H1 (cell line): ENCODE measurements around the gene OR12D1. TPM values are rescaled to one million over a fixed set of nuclear protein-coding genes. Genes with fewer than 3 reads are reported as not detected.

Source experiments
- CTCF ChIA-PET: fragments of 300-600 bp; sonication (Branson Sonifier 250); formaldehyde crosslinking; loops from one replicate; lab custom pipeline; 2021; ENCODE audit not compliant: partially characterized antibody; lab: Charles Lee
- POLR2A ChIA-PET: fragments of 300-600 bp; sonication (Branson Sonifier 250); formaldehyde crosslinking; loops from one replicate; lab custom pipeline; 2021; ENCODE audit warnings: inconsistent platforms; ENCODE audit not compliant: partially characterized antibody; lab: Charles Lee
- DNase-seq, 2 experiments: peaks; one replicate each; pipeline versions ENCODE4 v3.0.0 to v3.0.0-alpha.2; 2010 to 2022; ENCODE audit warnings: low spot score in 2 of 2, low read depth in 1 of 2, mixed read lengths in 1 of 2
- FAIRE-seq: peaks from 2 replicates; lab custom pipeline; 2011; peaks lifted over from hg19 to GRCh38; lab: Jason Lieb, UNC
- H2AFZ ChIP-seq: 2 replicates; pipeline ENCODE4 v1.8.1; 2012; ENCODE audit warnings: low read length, inconsistent platforms
- H2AK5ac ChIP-seq: 2 replicates; pipeline ENCODE4 v1.6.1; 2013; ENCODE audit warnings: low read depth, low read length
- H2BK120ac ChIP-seq: replicated peaks from 2 replicates; pipeline ENCODE3; 2013; ENCODE audit warnings: low read depth, low read length, inconsistent platforms
- H2BK12ac ChIP-seq: 2 replicates; pipeline ENCODE4 v1.6.1; 2013; ENCODE audit warnings: low read depth, low read length
- H2BK15ac ChIP-seq: 2 replicates; pipeline ENCODE4 v1.6.1; 2013; ENCODE audit warnings: low read length
- H2BK20ac ChIP-seq: 2 replicates; pipeline ENCODE4 v1.6.1; 2013; ENCODE audit warnings: low read length
- H2BK5ac ChIP-seq: 2 replicates; pipeline ENCODE4 v1.6.1; 2013; ENCODE audit warnings: low read depth, low read length
- H3K14ac ChIP-seq: 2 replicates; pipeline ENCODE4 v1.6.1; 2013; ENCODE audit warnings: inconsistent platforms; ENCODE audit not compliant: insufficient read length
- H3K18ac ChIP-seq: 2 replicates; pipeline ENCODE4 v1.6.1; 2013; ENCODE audit warnings: low read length; ENCODE audit errors: extremely low read depth
- H3K23ac ChIP-seq: 2 replicates; pipeline ENCODE4 v1.6.1; 2013; ENCODE audit warnings: inconsistent platforms; ENCODE audit not compliant: insufficient read length
- H3K23me2 ChIP-seq: 2 replicates; pipeline ENCODE4 v1.6.1; 2013; ENCODE audit warnings: low read depth, low read length
- H3K27ac ChIP-seq: 2 replicates; pipeline ENCODE4 v1.6.1; 2011; ENCODE audit warnings: low read depth, low read length, inconsistent platforms
- H3K27me3 ChIP-seq, 4 experiments: replicated peaks in 1 of 4; 1 replicate in 1 of 4; 2 replicates in 3 of 4; pipeline versions ENCODE4 v1.6.1 to v1.8.1; 2011 to 2013; ENCODE audit warnings: low read length in 3 of 4, mild to moderate bottlenecking in 3 of 4, inconsistent platforms in 2 of 4, mixed read lengths in 2 of 4, moderate library complexity in 1 of 4; ENCODE audit not compliant: control insufficient read depth in 3 of 4, insufficient read depth in 3 of 4; ENCODE audit errors: extremely low read depth in 1 of 4
- H3K36me3 ChIP-seq, 4 experiments: 2 replicates each; pipeline versions ENCODE4 v1.6.1 to v1.8.1; 2011 to 2013; ENCODE audit warnings: mild to moderate bottlenecking in 4 of 4, low read length in 3 of 4, moderate library complexity in 2 of 4, control low read depth in 1 of 4, inconsistent platforms in 1 of 4; ENCODE audit not compliant: insufficient read depth in 4 of 4, control insufficient read depth in 2 of 4
- H3K4ac ChIP-seq: replicated peaks from 2 replicates; pipeline ENCODE3; 2013; ENCODE audit warnings: low read length, low read depth, mixed read lengths, inconsistent platforms; ENCODE audit not compliant: insufficient read length
- H3K4me1 ChIP-seq, 4 experiments: replicated peaks in 1 of 4; 1 replicate in 1 of 4; 2 replicates in 3 of 4; pipeline versions ENCODE4 v1.6.1 to v1.8.1; 2011 to 2013; ENCODE audit warnings: low read length in 3 of 4, inconsistent platforms in 2 of 4, mixed read lengths in 1 of 4; ENCODE audit not compliant: insufficient read depth in 4 of 4, control insufficient read depth in 3 of 4
- H3K4me2 ChIP-seq, 2 experiments: 2 replicates each; pipeline versions ENCODE4 v1.6.1 to v1.8.1; 2011 to 2013; ENCODE audit warnings: low read depth in 2 of 2, low read length in 2 of 2, control low read depth in 1 of 2, inconsistent platforms in 1 of 2, mild to moderate bottlenecking in 1 of 2; ENCODE audit not compliant: insufficient read depth in 1 of 2
- H3K4me3 ChIP-seq, 4 experiments: fragments of 200-600, 300-600 bp in 1 of 4; sonication (generic), shearing (Covaris generic), sonication (Bioruptor Twin) in 1 of 4; 2 replicates each; pipeline versions ENCODE4 v1.5.1 to v1.8.1; 2011 to 2016; ENCODE audit warnings: low read length in 4 of 4, low read depth in 3 of 4, control low read depth in 2 of 4, inconsistent platforms in 2 of 4, mild to moderate bottlenecking in 2 of 4, mixed read lengths in 1 of 4, moderate library complexity in 1 of 4; ENCODE audit not compliant: insufficient read depth in 2 of 4; ENCODE audit errors: extremely low read depth in 1 of 4
- H3K56ac ChIP-seq: replicated peaks from 2 replicates; pipeline ENCODE3; 2013; ENCODE audit warnings: low read depth, mild to moderate bottlenecking, mixed read lengths, low read length, inconsistent platforms; ENCODE audit not compliant: insufficient read length
- H3K79me1 ChIP-seq: 2 replicates; pipeline ENCODE4 v1.6.1; 2013; ENCODE audit warnings: low read depth, low read length, control low read depth
- H3K79me2 ChIP-seq, 2 experiments: 2 replicates each; pipeline versions ENCODE4 v1.6.1 to v1.8.1; 2012 to 2013; ENCODE audit warnings: low read length in 2 of 2, mild to moderate bottlenecking in 2 of 2, inconsistent platforms in 1 of 2; ENCODE audit not compliant: insufficient read depth in 2 of 2, control insufficient read depth in 1 of 2
- H3K9ac ChIP-seq, 4 experiments: replicated peaks in 1 of 4; 1 replicate in 1 of 4; 2 replicates in 3 of 4; pipeline versions ENCODE4 v1.6.1 to v1.8.1; 2011 to 2013; ENCODE audit warnings: low read depth in 3 of 4, low read length in 3 of 4, control low read depth in 2 of 4, mild to moderate bottlenecking in 2 of 4, moderate library complexity in 2 of 4, inconsistent platforms in 1 of 4; ENCODE audit errors: extremely low read depth in 1 of 4
- H3K9me3 ChIP-seq, 2 experiments: 2 replicates each; pipeline versions ENCODE4 v1.6.1 to v1.8.1; 2012 to 2013; ENCODE audit warnings: mild to moderate bottlenecking in 2 of 2, moderate library complexity in 2 of 2, control low read depth in 1 of 2, inconsistent platforms in 1 of 2, low read depth in 1 of 2, low read length in 1 of 2, mixed read lengths in 1 of 2; ENCODE audit not compliant: insufficient read depth in 2 of 2
- H4K20me1 ChIP-seq, 2 experiments: replicated peaks in 1 of 2; 2 replicates each; pipeline versions ENCODE3 to v1.8.1; 2011 to 2013; ENCODE audit warnings: inconsistent platforms in 2 of 2, low read length in 2 of 2, mild to moderate bottlenecking in 1 of 2; ENCODE audit not compliant: insufficient read depth in 2 of 2, control insufficient read depth in 1 of 2
- H4K5ac ChIP-seq: 2 replicates; pipeline ENCODE4 v1.6.1; 2013; ENCODE audit warnings: low read length, low read depth, mixed read lengths, inconsistent platforms; ENCODE audit not compliant: insufficient read length
- H4K8ac ChIP-seq: 2 replicates; pipeline ENCODE4 v1.8.0; 2013; ENCODE audit warnings: mild to moderate bottlenecking, moderate library complexity, low read length, inconsistent platforms; ENCODE audit not compliant: insufficient read depth; ENCODE audit errors: extremely low read depth
- H4K91ac ChIP-seq: replicated peaks from 2 replicates; pipeline ENCODE3; 2013; ENCODE audit warnings: low read length, mixed read lengths, inconsistent platforms; ENCODE audit not compliant: insufficient read length
- WGBS, 2 experiments: shearing (Covaris generic) in 1 of 2; methylation state at CpG; one replicate each; pipeline versions ENCODE4 v1.1.6 to v1.1.7; 2013 to 2015; ENCODE audit warnings: low lambda C conversion rate in 2 of 2, mixed read lengths in 2 of 2, inconsistent platforms in 1 of 2, low coverage in 1 of 2, missing lambda C conversion rate in 1 of 2; ENCODE audit not compliant: insufficient replicate concordance in 2 of 2, insufficient coverage in 1 of 2, insufficient read length in 1 of 2; ENCODE audit errors: extremely low coverage in 1 of 2, missing lambda C conversion rate in 1 of 2; 5-methylcytosine and 5-hydroxymethylcytosine counted together
- polyA plus RNA-seq, 7 experiments: library from polyadenylated mRNA; depleted of rRNA in 3 of 7; stranded (reverse) in 5 of 7; unstranded in 2 of 7; fragments of >200 nt in 5 of 7; fragments of 200-250 nt in 2 of 7; gene quantifications; 1 replicate in 5 of 7; 2 replicates in 1 of 7; 4 replicates in 1 of 7; pipeline versions ENCODE4 v1.2.1 to v1.2.3, GENCODE V29; 2011 to 2013; ENCODE audit warnings: missing spikeins in 2 of 7, mixed read lengths in 2 of 7
- total RNA-seq: library from RNA; stranded (reverse); fragmentation: NEBNext Ultra II Directional; extraction: Animal tissue kit (Norgen Biotek cat#: 25700); gene quantifications from 2 replicates; pipeline ENCODE4 v1.2.1, GENCODE V29; 2021
- TF ChIP-seq, protein P1 (sequence below): fragments of 300-600 bp; sonication (generic); IDR thresholded peaks from 2 replicates; pipeline ENCODE4 v1.7.1; 2012; ENCODE audit warnings: low read length, moderate library complexity, mild to moderate bottlenecking, inconsistent platforms; ENCODE audit not compliant: insufficient replicate concordance

Gene OR12D1
- total and polyA plus RNA-seq, 2 of the 8 experiments (the other 6 are each of a cell fraction or from before 2014, with no cell fraction given) = not detected

DNA sequence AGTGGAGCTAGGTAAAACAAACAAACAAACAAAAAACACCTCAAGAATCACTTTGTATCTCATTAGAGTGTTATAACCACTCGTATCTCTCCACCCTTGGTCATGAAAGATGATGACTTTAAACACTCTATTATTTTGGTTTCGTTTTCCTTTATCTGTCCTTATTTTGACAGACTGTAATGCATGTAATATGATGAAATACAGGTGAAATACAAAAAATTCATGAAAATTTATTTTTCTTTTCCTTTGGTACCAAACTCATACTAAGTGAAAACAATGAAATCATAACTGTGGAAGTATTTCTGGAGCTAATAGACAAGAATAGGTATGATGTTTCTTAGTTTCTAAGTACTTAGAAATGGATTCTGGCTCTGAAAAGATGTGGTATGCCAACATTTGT is 15.2 kb upstream of the OR12D1 start:
- H3K23ac ChIP-seq = no peak overlapping the region
- no peak overlapping the region for H3K9ac ChIP-seq
- no peak overlapping the region for H2AFZ ChIP-seq
- H4K91ac ChIP-seq = no peak overlapping the region
- H2BK5ac ChIP-seq = no peak overlapping the region
- no peak overlapping the region for H2BK20ac ChIP-seq
- ChIA-PET CTCF (no interaction called here), POLR2A (no interaction called here)
- no peaks in the 10 kb centered on the region for H3K9me3 ChIP-seq
- H4K8ac ChIP-seq = no peak overlapping the region
- no peak overlapping the region for H2BK12ac ChIP-seq
- H3K36me3 ChIP-seq = no peaks in the 10 kb centered on the region
- no peak overlapping the region for H2AK5ac ChIP-seq
- no peaks in the 10 kb centered on the region for H3K79me1 ChIP-seq
- H4K20me1 ChIP-seq = no peaks in the 10 kb centered on the region
- no peak for DNase-seq
- H3K27ac ChIP-seq = no peak overlapping the region
- H3K27me3 ChIP-seq = no peaks in the 10 kb centered on the region
- H3K4me1 ChIP-seq = no peaks in the 10 kb centered on the region
- H3K4me2 ChIP-seq = no peak overlapping the region
- H3K18ac ChIP-seq = no peak overlapping the region
- H3K56ac ChIP-seq = no peak overlapping the region
- no peaks in the 10 kb centered on the region for H3K23me2 ChIP-seq
- WGBS, 2 experiments = 94% methylated on average over 2 of the region's 2 CpGs; no CpG with 5 or more reads in 1 of the 2 experiments
- no peak overlapping the region for H3K4ac ChIP-seq
- H4K5ac ChIP-seq = no peak overlapping the region
- no peak overlapping the region for H3K4me3 ChIP-seq
- no peak overlapping the region for H2BK15ac ChIP-seq
- no peak overlapping the region for H2BK120ac ChIP-seq
- no peaks in the 10 kb centered on the region for H3K79me2 ChIP-seq
- no peak overlapping the region for H3K14ac ChIP-seq
- no peak for FAIRE-seq
- TF ChIP-seq, protein P1, sequence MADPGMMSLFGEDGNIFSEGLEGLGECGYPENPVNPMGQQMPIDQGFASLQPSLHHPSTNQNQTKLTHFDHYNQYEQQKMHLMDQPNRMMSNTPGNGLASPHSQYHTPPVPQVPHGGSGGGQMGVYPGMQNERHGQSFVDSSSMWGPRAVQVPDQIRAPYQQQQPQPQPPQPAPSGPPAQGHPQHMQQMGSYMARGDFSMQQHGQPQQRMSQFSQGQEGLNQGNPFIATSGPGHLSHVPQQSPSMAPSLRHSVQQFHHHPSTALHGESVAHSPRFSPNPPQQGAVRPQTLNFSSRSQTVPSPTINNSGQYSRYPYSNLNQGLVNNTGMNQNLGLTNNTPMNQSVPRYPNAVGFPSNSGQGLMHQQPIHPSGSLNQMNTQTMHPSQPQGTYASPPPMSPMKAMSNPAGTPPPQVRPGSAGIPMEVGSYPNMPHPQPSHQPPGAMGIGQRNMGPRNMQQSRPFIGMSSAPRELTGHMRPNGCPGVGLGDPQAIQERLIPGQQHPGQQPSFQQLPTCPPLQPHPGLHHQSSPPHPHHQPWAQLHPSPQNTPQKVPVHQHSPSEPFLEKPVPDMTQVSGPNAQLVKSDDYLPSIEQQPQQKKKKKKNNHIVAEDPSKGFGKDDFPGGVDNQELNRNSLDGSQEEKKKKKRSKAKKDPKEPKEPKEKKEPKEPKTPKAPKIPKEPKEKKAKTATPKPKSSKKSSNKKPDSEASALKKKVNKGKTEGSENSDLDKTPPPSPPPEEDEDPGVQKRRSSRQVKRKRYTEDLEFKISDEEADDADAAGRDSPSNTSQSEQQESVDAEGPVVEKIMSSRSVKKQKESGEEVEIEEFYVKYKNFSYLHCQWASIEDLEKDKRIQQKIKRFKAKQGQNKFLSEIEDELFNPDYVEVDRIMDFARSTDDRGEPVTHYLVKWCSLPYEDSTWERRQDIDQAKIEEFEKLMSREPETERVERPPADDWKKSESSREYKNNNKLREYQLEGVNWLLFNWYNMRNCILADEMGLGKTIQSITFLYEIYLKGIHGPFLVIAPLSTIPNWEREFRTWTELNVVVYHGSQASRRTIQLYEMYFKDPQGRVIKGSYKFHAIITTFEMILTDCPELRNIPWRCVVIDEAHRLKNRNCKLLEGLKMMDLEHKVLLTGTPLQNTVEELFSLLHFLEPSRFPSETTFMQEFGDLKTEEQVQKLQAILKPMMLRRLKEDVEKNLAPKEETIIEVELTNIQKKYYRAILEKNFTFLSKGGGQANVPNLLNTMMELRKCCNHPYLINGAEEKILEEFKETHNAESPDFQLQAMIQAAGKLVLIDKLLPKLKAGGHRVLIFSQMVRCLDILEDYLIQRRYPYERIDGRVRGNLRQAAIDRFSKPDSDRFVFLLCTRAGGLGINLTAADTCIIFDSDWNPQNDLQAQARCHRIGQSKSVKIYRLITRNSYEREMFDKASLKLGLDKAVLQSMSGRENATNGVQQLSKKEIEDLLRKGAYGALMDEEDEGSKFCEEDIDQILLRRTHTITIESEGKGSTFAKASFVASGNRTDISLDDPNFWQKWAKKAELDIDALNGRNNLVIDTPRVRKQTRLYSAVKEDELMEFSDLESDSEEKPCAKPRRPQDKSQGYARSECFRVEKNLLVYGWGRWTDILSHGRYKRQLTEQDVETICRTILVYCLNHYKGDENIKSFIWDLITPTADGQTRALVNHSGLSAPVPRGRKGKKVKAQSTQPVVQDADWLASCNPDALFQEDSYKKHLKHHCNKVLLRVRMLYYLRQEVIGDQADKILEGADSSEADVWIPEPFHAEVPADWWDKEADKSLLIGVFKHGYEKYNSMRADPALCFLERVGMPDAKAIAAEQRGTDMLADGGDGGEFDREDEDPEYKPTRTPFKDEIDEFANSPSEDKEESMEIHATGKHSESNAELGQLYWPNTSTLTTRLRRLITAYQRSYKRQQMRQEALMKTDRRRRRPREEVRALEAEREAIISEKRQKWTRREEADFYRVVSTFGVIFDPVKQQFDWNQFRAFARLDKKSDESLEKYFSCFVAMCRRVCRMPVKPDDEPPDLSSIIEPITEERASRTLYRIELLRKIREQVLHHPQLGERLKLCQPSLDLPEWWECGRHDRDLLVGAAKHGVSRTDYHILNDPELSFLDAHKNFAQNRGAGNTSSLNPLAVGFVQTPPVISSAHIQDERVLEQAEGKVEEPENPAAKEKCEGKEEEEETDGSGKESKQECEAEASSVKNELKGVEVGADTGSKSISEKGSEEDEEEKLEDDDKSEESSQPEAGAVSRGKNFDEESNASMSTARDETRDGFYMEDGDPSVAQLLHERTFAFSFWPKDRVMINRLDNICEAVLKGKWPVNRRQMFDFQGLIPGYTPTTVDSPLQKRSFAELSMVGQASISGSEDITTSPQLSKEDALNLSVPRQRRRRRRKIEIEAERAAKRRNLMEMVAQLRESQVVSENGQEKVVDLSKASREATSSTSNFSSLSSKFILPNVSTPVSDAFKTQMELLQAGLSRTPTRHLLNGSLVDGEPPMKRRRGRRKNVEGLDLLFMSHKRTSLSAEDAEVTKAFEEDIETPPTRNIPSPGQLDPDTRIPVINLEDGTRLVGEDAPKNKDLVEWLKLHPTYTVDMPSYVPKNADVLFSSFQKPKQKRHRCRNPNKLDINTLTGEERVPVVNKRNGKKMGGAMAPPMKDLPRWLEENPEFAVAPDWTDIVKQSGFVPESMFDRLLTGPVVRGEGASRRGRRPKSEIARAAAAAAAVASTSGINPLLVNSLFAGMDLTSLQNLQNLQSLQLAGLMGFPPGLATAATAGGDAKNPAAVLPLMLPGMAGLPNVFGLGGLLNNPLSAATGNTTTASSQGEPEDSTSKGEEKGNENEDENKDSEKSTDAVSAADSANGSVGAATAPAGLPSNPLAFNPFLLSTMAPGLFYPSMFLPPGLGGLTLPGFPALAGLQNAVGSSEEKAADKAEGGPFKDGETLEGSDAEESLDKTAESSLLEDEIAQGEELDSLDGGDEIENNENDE = no peak
